ENCODE data around the gene VRK1. TPM values are rescaled to one million over a fixed set of nuclear protein-coding genes. Genes with fewer than 3 reads are reported as not detected.
"Not testable (repeated sequence)": the region's sequence is repeated elsewhere in the genome, so short reads cannot be mapped to it uniquely, and the experiment has no call there.

Gene VRK1
- total and polyA plus RNA-seq, 9 donors: 7.8 to 31.7 (median 16.9) TPM

DNA sequence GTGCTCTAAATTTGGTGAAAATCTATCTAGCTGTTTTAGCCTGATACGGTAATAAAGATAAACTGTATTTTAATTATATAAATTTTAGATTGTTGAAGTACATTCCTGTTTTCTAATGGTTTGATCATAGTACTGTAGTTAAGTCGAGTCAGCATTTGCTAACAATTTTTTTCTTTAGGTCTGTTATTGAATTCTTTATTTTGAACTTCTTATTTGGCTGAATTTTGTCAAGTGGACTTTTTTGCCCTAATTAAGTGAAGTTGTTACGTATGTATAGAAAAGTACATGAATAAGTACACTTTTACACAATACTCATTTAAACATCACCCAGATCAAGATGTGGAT is 66.8 kb downstream of the VRK1 start:
- Histone ChIP-seq H3K9me3 (no peaks in the 10 kb centered on the region), H3K4me3 (no peak overlapping the region), H3K36me3 (no peaks in the 10 kb centered on the region), H3K4me1 (ENCODE audit: insufficient read depth) (no peaks in the 10 kb centered on the region), H3K27ac (no peak overlapping the region), H3K27me3 (no peaks in the 10 kb centered on the region)
- TF ChIP-seq CTCF (IDR thresholded peaks at IDR 0.05): no peak
- TF ChIP-seq POLR2A (IDR thresholded peaks at IDR 0.05): no peak
- no peak for TF ChIP-seq EP300 (IDR thresholded peaks at IDR 0.05)
- no peak for DNase-seq
- intact Hi-C loops (cut with DNase I): no loop called here
- 94 to 97% (median 96%) methylated on average over 3 of the region's 3 CpGs for WGBS, 3 donors

- WGBS, 3 donors: 77 to 84% (median 80%) methylated on average over 3 of the region's 3 CpGs
- H3K27me3 ChIP-seq: no peaks in the 10 kb centered on the region
- no peak overlapping the region for H3K27ac ChIP-seq
- no peaks in the 10 kb centered on the region for H3K9me3 ChIP-seq
- TF ChIP-seq EP300 (IDR thresholded peaks at IDR 0.05): no peak
- no peak for TF ChIP-seq POLR2A (IDR thresholded peaks at IDR 0.05)
- no peak for TF ChIP-seq CTCF (IDR thresholded peaks at IDR 0.05)
- H3K4me1 ChIP-seq (ENCODE audit: insufficient read depth): no peaks in the 10 kb centered on the region
- no peak overlapping the region for H3K4me3 ChIP-seq
- no peak for DNase-seq
- intact Hi-C loops (cut with DNase I): no loop called here
- H3K36me3 ChIP-seq: no peaks in the 10 kb centered on the region
These were observed 70.5 kb downstream of the VRK1 start for GRCh38 chr14:96867634-96868033.

DNA sequence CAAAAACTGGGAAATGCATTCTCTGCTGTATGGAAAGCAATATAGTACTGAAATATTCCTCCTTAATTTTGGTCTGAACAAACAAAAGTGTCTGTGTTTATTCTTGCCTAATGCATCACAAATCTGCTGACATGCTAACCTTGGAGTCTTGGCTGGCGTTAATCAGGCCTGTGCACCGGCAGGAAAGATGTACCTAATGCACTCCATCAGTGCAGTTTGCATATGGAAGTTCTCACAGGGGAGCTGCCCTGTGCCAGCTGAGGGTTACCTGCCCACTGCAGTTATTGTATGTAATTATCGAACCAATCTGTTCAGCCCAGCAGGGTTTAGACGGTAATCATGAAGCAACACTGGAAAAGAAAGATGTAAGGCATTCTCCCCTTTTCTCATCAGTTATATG is 76.9 kb downstream of the VRK1 start:
- no peaks in the 10 kb centered on the region for H3K27me3 ChIP-seq
- H3K4me3 ChIP-seq: no peak overlapping the region
- no peaks in the 10 kb centered on the region for H3K36me3 ChIP-seq
- TF ChIP-seq CTCF (IDR thresholded peaks at IDR 0.05) (no peak), POLR2A (IDR thresholded peaks at IDR 0.05) (no peak), EP300 (IDR thresholded peaks at IDR 0.05) (no peak)
- H3K9me3 ChIP-seq: no peaks in the 10 kb centered on the region
- H3K27ac ChIP-seq: no peak overlapping the region
- 70 to 71% (median 70%) methylated on average over 4 of the region's 4 CpGs for WGBS, 3 donors
- DNase-seq: no peak
- intact Hi-C loops (cut with DNase I): no loop called here
- no peaks in the 10 kb centered on the region for H3K4me1 ChIP-seq (ENCODE audit: insufficient read depth)

DNA sequence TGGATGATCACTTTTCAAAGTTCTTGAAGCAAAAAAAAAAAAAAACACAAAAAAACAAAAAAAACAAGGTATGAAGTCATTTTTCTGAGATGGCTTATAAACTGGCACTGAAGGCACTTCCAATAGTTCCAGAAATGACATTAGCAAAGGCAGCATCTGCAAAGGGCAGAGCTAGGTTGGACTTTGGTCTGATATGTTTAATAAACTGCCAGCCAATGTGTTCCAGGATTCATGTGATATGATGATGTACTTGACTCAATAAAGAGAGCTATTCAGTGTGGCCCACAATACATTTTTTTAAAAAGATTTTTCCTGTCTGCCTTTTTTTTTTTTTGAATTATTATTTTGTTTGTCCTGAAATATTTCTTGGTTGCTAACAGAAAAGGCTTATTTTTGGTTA is 79.6 kb downstream of the VRK1 start:
- no peaks in the 10 kb centered on the region for H3K27me3 ChIP-seq
- DNase-seq: no peak
- intact Hi-C loops (cut with DNase I): no loop called here
- H3K4me1 ChIP-seq (ENCODE audit: insufficient read depth): no peaks in the 10 kb centered on the region
- no peak overlapping the region for H3K27ac ChIP-seq
- H3K36me3 ChIP-seq: no peaks in the 10 kb centered on the region
- H3K4me3 ChIP-seq: no peak overlapping the region
- H3K9me3 ChIP-seq: no peaks in the 10 kb centered on the region
- TF ChIP-seq CTCF (IDR thresholded peaks at IDR 0.05) (no peak), EP300 (IDR thresholded peaks at IDR 0.05) (no peak)

GRCh38 chr14:96881713-96882112 is 84.5 kb downstream of the VRK1 start:
- no peak for TF ChIP-seq POLR2A (IDR thresholded peaks at IDR 0.05)
- TF ChIP-seq EP300 (IDR thresholded peaks at IDR 0.05): no peak
- TF ChIP-seq CTCF (IDR thresholded peaks at IDR 0.05): no peak
- intact Hi-C loops (cut with DNase I): no loop called here
- WGBS, 3 donors: 93 to 95% (median 93%) methylated on average over 3 of the region's 3 CpGs
- Histone ChIP-seq H3K9me3 (no peaks in the 10 kb centered on the region), H3K4me3 (no peak overlapping the region), H3K27me3 (no peaks in the 10 kb centered on the region), H3K36me3 (no peaks in the 10 kb centered on the region), H3K4me1 (ENCODE audit: insufficient read depth) (no peaks in the 10 kb centered on the region), H3K27ac (no peak overlapping the region)
- DNase-seq: no peak

DNA sequence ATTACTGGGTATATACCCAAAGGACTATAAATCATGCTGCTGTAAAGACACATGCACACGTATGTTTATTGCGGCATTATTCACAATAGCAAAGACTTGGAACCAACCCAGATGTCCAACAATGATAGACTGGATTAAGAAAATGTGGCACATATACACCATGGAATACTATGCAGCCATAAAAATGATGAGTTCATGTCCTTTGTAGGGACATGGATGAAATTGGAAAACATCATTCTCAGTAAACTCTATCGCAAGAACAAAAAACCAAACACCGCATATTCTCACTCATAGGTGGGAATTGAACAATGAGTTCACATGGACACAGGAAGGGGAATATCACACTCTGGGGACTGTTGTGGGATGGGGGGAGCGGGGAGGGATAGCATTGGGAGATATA is 86.8 kb downstream of the VRK1 start:
- H3K9me3 ChIP-seq; H3K27ac ChIP-seq; DNase-seq; H3K4me3 ChIP-seq; H3K36me3 ChIP-seq; H3K27me3 ChIP-seq; H3K4me1 ChIP-seq (ENCODE audit: insufficient read depth); intact Hi-C loops (cut with DNase I): not testable (repeated sequence)
- 96 to 99% (median 99%) methylated on average over 5 of the region's 5 CpGs for WGBS, 3 donors

Data from ovary (tissue), 9 donors.